GM23338 (cell line): Measurements from ENCODE around the gene CD40LG. TPM values are rescaled to one million over a fixed set of nuclear protein-coding genes. Genes with fewer than 3 reads are reported as not detected.

Source experiments
- ATAC-seq: fragments of 200-7000 bp; cut with Tn5 transposase; 3 replicates; pipeline ENCODE4 v1.9.1; 2020
- DNase-seq: peaks from one replicate; pipeline ENCODE4 v3.0.0-alpha.2; 2015; ENCODE audit warnings: low spot score
- H2AFZ ChIP-seq: fragments of 200-600 bp; sonication (generic); 2 replicates; pipeline ENCODE4 v1.8.0; 2016; ENCODE audit warnings: antibody characterized with exemption, mild to moderate bottlenecking, moderate library complexity
- H3F3A ChIP-seq: fragments of 200-600 bp; sonication (generic); replicated peaks from 2 replicates; pipeline ENCODE4 v1.8.0; 2017; ENCODE audit warnings: antibody characterized with exemption, mixed run types, low read depth
- H3K27ac ChIP-seq: fragments of 200-600 bp; sonication (generic); 2 replicates; pipeline ENCODE4 v1.6.1; 2016; ENCODE audit warnings: low read depth
- H3K27me3 ChIP-seq: fragments of 200-600 bp; sonication (generic); 2 replicates; pipeline ENCODE4 v1.8.0; 2016; ENCODE audit warnings: mild to moderate bottlenecking, mixed run types, moderate library complexity; ENCODE audit not compliant: insufficient read depth
- H3K36me3 ChIP-seq: fragments of 200-600 bp; sonication (generic); 2 replicates; pipeline ENCODE4 v1.8.0; 2016; ENCODE audit warnings: mild to moderate bottlenecking; ENCODE audit not compliant: insufficient read depth
- H3K4me1 ChIP-seq: fragments of 200-600 bp; sonication (generic); 2 replicates; pipeline ENCODE4 v1.8.0; 2016; ENCODE audit warnings: mild to moderate bottlenecking, moderate library complexity; ENCODE audit not compliant: insufficient read depth
- H3K4me2 ChIP-seq: fragments of 200-600 bp; sonication (generic); 2 replicates; pipeline ENCODE4 v1.7.1; 2017; ENCODE audit warnings: mixed run types
- H3K4me3 ChIP-seq: fragments of 200-600 bp; sonication (generic); 2 replicates; pipeline ENCODE4 v1.6.1; 2016; ENCODE audit warnings: mixed run types
- H3K79me2 ChIP-seq: fragments of 200-600 bp; sonication (generic); replicated peaks from 2 replicates; pipeline ENCODE4 v1.8.0; 2017; ENCODE audit warnings: mild to moderate bottlenecking; ENCODE audit not compliant: insufficient read depth
- H3K9me2 ChIP-seq: fragments of 200-600 bp; sonication (generic); 2 replicates; pipeline ENCODE4 v1.8.0; 2017; ENCODE audit not compliant: insufficient read depth
- H4K20me1 ChIP-seq: fragments of 200-600 bp; sonication (generic); replicated peaks from 2 replicates; pipeline ENCODE4 v1.8.0; 2017; ENCODE audit warnings: mild to moderate bottlenecking; ENCODE audit not compliant: insufficient read depth
- H3K27ac Mint-ChIP-seq: 2 replicates; pipeline ENCODE4 v1.8.0; 2020; ENCODE audit warnings: inconsistent platforms, mild to moderate bottlenecking, moderate library complexity, mixed read lengths
- H3K27me3 Mint-ChIP-seq: 3 replicates; pipeline ENCODE4 v1.8.0; 2022; ENCODE audit warnings: low read depth, mild to moderate bottlenecking, moderate library complexity, mixed read lengths, inconsistent platforms; ENCODE audit not compliant: insufficient read depth, poor library complexity
- H3K36me3 Mint-ChIP-seq: 3 replicates; pipeline ENCODE4 v1.8.0; 2021; ENCODE audit warnings: low read depth, mild to moderate bottlenecking, inconsistent platforms, moderate library complexity, mixed read lengths
- H3K4me1 Mint-ChIP-seq: 3 replicates; pipeline ENCODE4 v1.8.0; 2020; ENCODE audit warnings: mild to moderate bottlenecking, inconsistent platforms, mixed read lengths
- H3K4me3 Mint-ChIP-seq: 3 replicates; pipeline ENCODE4 v1.8.0; 2021; ENCODE audit warnings: moderate library complexity, mild to moderate bottlenecking, inconsistent platforms, mixed read lengths
- H3K9me3 Mint-ChIP-seq: 3 replicates; pipeline ENCODE4 v1.8.0; 2020; ENCODE audit warnings: moderate library complexity, mild to moderate bottlenecking, inconsistent platforms, mixed read lengths
- CREB1 ChIP-seq: fragments of 250-450 bp; sonication (Bioruptor Pico); IDR thresholded peaks from 2 replicates; pipeline ENCODE4 v1.5.0; 2020; ENCODE audit warnings: low read depth, mild to moderate bottlenecking, moderate library complexity
- EZH2 ChIP-seq: fragments of 200-600 bp; sonication (generic); IDR thresholded peaks from one replicate; pipeline ENCODE4 v1.8.0; 2017; ENCODE audit warnings: antibody characterized with exemption, mild to moderate bottlenecking, low read depth; ENCODE audit not compliant: unreplicated experiment
- EZH2phosphoT487 ChIP-seq: fragments of 200-600 bp; sonication (generic); IDR thresholded peaks from one replicate; pipeline ENCODE4 v1.8.1; 2018; ENCODE audit warnings: antibody characterized with exemption; ENCODE audit not compliant: unreplicated experiment
- JUNB ChIP-seq: IDR thresholded peaks from one replicate; pipeline ENCODE4 v1.6.1; 2016; ENCODE audit warnings: antibody characterized with exemption; ENCODE audit not compliant: unreplicated experiment
- NANOG ChIP-seq: IDR thresholded peaks from 2 replicates; pipeline ENCODE4 v1.6.1; 2016; ENCODE audit warnings: antibody characterized with exemption, borderline replicate concordance
- POLR2AphosphoS5 ChIP-seq: IDR thresholded peaks from 2 replicates; pipeline ENCODE4 v1.6.1; 2016; ENCODE audit warnings: antibody characterized with exemption, low read depth
- STAT1 ChIP-seq: IDR thresholded peaks from one replicate; pipeline ENCODE4 v1.6.1; 2016; ENCODE audit warnings: antibody characterized with exemption; ENCODE audit not compliant: unreplicated experiment
- ZNF114 ChIP-seq: fragments of 250-450 bp; sonication (Bioruptor Pico); IDR thresholded peaks from 2 replicates; pipeline ENCODE4 v1.5.0; 2020; ENCODE audit warnings: mild to moderate bottlenecking, moderate library complexity
- ZNF331 ChIP-seq: fragments of 250-450 bp; sonication (Bioruptor Pico); IDR thresholded peaks from 2 replicates; pipeline ENCODE4 v1.5.0; 2020; ENCODE audit warnings: low read depth, mild to moderate bottlenecking, moderate library complexity
- polyA plus RNA-seq: library from polyadenylated mRNA; unstranded; fragments of >200 nt; fragmentation: Nextera tagmentation; extraction: Ambion mirVana; gene quantifications from 2 replicates; pipeline ENCODE4 v1.2.1, GENCODE V29; 2016
- total RNA-seq: library from RNA; depleted of rRNA; stranded (reverse); fragments of >200 nt; shearing (Covaris generic); gene quantifications from 2 replicates; pipeline ENCODE4 v1.2.3, GENCODE V29; 2014
- TF ChIP-seq, protein P1 (sequence below), 2 experiments: fragments of 200-600 bp in 1 of 2; sonication (generic) in 1 of 2; conservative IDR thresholded peaks; 2 replicates each; pipeline versions ENCODE4 v1.5.1 to v1.6.1; 2016 to 2017; ENCODE audit warnings: antibody characterized with exemption in 2 of 2, low read depth in 2 of 2, mild to moderate bottlenecking in 2 of 2, moderate library complexity in 1 of 2
- TF ChIP-seq, protein P2 (sequence below): IDR thresholded peaks from 2 replicates; pipeline ENCODE4 v1.6.1; 2016; ENCODE audit warnings: antibody characterized with exemption
- TF ChIP-seq, protein P3 (sequence below): fragments of 250-450 bp; sonication (Bioruptor Pico); IDR thresholded peaks from 2 replicates; pipeline ENCODE4 v1.5.0; 2020; ENCODE audit warnings: mild to moderate bottlenecking, moderate library complexity
- TF ChIP-seq, protein P4 (sequence below): IDR thresholded peaks from one replicate; pipeline ENCODE4 v1.6.1; 2018; ENCODE audit warnings: antibody characterized with exemption; ENCODE audit not compliant: unreplicated experiment

The CD40LG gene
- total and polyA plus RNA-seq, 2 experiments from 2014 or later = not detected

DNA sequence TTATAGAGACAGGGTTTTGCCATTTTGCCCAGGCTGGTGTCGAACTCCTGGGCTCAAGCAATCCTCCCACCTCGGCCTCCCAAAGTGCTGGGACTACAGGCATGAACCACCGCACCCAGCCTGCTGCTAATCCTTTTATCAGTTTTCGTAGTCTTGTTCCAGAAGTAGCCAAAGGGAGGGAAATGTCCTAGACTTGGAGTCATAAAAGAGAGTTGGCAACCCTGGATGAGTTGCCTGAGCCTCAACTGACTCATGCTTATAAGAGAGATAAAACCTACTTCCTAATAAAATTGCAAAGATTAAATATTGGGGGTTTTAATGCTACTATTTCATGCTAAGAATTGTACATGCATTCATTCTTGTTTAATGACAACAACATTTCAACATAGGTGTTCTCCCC is 44.3 kb downstream of the CD40LG start:
- H3K79me2 ChIP-seq = no peaks in the 10 kb centered on the region
- H3K27me3 ChIP-seq = no peaks in the 10 kb centered on the region
- DNase-seq (no peak), ATAC-seq (no peak)
- no peak for TF ChIP-seq EZH2phosphoT487
- TF ChIP-seq, protein P1, sequence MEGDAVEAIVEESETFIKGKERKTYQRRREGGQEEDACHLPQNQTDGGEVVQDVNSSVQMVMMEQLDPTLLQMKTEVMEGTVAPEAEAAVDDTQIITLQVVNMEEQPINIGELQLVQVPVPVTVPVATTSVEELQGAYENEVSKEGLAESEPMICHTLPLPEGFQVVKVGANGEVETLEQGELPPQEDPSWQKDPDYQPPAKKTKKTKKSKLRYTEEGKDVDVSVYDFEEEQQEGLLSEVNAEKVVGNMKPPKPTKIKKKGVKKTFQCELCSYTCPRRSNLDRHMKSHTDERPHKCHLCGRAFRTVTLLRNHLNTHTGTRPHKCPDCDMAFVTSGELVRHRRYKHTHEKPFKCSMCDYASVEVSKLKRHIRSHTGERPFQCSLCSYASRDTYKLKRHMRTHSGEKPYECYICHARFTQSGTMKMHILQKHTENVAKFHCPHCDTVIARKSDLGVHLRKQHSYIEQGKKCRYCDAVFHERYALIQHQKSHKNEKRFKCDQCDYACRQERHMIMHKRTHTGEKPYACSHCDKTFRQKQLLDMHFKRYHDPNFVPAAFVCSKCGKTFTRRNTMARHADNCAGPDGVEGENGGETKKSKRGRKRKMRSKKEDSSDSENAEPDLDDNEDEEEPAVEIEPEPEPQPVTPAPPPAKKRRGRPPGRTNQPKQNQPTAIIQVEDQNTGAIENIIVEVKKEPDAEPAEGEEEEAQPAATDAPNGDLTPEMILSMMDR (conservative IDR thresholded peaks at IDR 0.05; ENCODE audit: low read depth in 2 of 2) = no peak
- no peak for TF ChIP-seq POLR2AphosphoS5
- TF ChIP-seq CREB1 = no peak
- TF ChIP-seq, protein P2, sequence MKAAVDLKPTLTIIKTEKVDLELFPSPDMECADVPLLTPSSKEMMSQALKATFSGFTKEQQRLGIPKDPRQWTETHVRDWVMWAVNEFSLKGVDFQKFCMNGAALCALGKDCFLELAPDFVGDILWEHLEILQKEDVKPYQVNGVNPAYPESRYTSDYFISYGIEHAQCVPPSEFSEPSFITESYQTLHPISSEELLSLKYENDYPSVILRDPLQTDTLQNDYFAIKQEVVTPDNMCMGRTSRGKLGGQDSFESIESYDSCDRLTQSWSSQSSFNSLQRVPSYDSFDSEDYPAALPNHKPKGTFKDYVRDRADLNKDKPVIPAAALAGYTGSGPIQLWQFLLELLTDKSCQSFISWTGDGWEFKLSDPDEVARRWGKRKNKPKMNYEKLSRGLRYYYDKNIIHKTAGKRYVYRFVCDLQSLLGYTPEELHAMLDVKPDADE = no peak
- TF ChIP-seq EZH2 = no peak
- no peak for TF ChIP-seq STAT1
- TF ChIP-seq NANOG = no peak
- TF ChIP-seq, protein P3, sequence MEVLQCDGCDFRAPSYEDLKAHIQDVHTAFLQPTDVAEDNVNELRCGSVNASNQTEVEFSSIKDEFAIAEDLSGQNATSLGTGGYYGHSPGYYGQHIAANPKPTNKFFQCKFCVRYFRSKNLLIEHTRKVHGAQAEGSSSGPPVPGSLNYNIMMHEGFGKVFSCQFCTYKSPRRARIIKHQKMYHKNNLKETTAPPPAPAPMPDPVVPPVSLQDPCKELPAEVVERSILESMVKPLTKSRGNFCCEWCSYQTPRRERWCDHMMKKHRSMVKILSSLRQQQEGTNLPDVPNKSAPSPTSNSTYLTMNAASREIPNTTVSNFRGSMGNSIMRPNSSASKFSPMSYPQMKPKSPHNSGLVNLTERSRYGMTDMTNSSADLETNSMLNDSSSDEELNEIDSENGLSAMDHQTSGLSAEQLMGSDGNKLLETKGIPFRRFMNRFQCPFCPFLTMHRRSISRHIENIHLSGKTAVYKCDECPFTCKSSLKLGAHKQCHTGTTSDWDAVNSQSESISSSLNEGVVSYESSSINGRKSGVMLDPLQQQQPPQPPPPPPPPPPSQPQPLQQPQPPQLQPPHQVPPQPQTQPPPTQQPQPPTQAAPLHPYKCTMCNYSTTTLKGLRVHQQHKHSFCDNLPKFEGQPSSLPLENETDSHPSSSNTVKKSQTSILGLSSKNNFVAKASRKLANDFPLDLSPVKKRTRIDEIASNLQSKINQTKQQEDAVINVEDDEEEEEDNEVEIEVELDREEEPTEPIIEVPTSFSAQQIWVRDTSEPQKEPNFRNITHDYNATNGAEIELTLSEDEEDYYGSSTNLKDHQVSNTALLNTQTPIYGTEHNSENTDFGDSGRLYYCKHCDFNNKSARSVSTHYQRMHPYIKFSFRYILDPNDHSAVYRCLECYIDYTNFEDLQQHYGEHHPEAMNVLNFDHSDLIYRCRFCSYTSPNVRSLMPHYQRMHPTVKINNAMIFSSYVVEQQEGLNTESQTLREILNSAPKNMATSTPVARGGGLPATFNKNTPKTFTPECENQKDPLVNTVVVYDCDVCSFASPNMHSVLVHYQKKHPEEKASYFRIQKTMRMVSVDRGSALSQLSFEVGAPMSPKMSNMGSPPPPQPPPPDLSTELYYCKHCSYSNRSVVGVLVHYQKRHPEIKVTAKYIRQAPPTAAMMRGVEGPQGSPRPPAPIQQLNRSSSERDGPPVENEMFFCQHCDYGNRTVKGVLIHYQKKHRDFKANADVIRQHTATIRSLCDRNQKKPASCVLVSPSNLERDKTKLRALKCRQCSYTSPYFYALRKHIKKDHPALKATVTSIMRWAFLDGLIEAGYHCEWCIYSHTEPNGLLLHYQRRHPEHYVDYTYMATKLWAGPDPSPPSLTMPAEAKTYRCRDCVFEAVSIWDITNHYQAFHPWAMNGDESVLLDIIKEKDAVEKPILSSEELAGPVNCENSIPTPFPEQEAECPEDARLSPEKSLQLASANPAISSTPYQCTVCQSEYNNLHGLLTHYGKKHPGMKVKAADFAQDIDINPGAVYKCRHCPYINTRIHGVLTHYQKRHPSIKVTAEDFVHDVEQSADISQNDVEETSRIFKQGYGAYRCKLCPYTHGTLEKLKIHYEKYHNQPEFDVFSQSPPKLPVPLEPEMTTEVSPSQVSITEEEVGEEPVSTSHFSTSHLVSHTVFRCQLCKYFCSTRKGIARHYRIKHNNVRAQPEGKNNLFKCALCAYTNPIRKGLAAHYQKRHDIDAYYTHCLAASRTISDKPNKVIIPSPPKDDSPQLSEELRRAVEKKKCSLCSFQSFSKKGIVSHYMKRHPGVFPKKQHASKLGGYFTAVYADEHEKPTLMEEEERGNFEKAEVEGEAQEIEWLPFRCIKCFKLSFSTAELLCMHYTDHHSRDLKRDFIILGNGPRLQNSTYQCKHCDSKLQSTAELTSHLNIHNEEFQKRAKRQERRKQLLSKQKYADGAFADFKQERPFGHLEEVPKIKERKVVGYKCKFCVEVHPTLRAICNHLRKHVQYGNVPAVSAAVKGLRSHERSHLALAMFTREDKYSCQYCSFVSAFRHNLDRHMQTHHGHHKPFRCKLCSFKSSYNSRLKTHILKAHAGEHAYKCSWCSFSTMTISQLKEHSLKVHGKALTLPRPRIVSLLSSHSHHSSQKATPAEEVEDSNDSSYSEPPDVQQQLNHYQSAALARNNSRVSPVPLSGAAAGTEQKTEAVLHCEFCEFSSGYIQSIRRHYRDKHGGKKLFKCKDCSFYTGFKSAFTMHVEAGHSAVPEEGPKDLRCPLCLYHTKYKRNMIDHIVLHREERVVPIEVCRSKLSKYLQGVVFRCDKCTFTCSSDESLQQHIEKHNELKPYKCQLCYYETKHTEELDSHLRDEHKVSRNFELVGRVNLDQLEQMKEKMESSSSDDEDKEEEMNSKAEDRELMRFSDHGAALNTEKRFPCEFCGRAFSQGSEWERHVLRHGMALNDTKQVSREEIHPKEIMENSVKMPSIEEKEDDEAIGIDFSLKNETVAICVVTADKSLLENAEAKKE = no peak
- TF ChIP-seq ZNF114 (CRISPR knock-in tag) = no peak
- TF ChIP-seq JUNB = no peak
- TF ChIP-seq, protein P4, sequence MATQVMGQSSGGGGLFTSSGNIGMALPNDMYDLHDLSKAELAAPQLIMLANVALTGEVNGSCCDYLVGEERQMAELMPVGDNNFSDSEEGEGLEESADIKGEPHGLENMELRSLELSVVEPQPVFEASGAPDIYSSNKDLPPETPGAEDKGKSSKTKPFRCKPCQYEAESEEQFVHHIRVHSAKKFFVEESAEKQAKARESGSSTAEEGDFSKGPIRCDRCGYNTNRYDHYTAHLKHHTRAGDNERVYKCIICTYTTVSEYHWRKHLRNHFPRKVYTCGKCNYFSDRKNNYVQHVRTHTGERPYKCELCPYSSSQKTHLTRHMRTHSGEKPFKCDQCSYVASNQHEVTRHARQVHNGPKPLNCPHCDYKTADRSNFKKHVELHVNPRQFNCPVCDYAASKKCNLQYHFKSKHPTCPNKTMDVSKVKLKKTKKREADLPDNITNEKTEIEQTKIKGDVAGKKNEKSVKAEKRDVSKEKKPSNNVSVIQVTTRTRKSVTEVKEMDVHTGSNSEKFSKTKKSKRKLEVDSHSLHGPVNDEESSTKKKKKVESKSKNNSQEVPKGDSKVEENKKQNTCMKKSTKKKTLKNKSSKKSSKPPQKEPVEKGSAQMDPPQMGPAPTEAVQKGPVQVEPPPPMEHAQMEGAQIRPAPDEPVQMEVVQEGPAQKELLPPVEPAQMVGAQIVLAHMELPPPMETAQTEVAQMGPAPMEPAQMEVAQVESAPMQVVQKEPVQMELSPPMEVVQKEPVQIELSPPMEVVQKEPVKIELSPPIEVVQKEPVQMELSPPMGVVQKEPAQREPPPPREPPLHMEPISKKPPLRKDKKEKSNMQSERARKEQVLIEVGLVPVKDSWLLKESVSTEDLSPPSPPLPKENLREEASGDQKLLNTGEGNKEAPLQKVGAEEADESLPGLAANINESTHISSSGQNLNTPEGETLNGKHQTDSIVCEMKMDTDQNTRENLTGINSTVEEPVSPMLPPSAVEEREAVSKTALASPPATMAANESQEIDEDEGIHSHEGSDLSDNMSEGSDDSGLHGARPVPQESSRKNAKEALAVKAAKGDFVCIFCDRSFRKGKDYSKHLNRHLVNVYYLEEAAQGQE = no peak
- no peak for TF ChIP-seq ZNF331
- H3K36me3 ChIP-seq = no peaks in the 10 kb centered on the region
- no peaks in the 10 kb centered on the region for H3K36me3 Mint-ChIP-seq
- no peaks in the 10 kb centered on the region for H3F3A ChIP-seq
- H3K9me3 Mint-ChIP-seq = no peaks in the 10 kb centered on the region
- no peak overlapping the region for H3K27ac ChIP-seq
- 0 out of 2 replicates have a peak, but pooled peaks cover 8% of the 10 kb centered on the region for H3K4me1 ChIP-seq
- no peak overlapping the region for H3K4me3 ChIP-seq
- peaks cover 26% of the 10 kb centered on the region for H3K4me1 Mint-ChIP-seq
- H4K20me1 ChIP-seq = no peaks in the 10 kb centered on the region
- no peaks in the 10 kb centered on the region for H3K9me2 ChIP-seq
- no peak overlapping the region for H3K4me3 Mint-ChIP-seq
- H3K27me3 Mint-ChIP-seq = no peaks in the 10 kb centered on the region
- H3K4me2 ChIP-seq = no peak overlapping the region
- no peak overlapping the region for H3K27ac Mint-ChIP-seq
- H2AFZ ChIP-seq = no peak overlapping the region
